Brain microvascular endothelial cell (primary cell): Measurements from ENCODE around the gene POLDIP3.

Source experiments
- DNase-seq: peaks from one replicate; pipeline ENCODE4 v3.0.0-alpha.2; 2020
- H3K27ac ChIP-seq: fragments of 250-450 bp; sonication (Bioruptor Pico); 2 replicates; pipeline ENCODE4 v1.5.1; 2020; ENCODE audit warnings: mild to moderate bottlenecking, moderate library complexity
- H3K27me3 ChIP-seq: fragments of 250-450 bp; sonication (Bioruptor Pico); replicated peaks from 2 replicates; pipeline ENCODE4 v1.5.1; 2020; ENCODE audit warnings: mild to moderate bottlenecking
- H3K36me3 ChIP-seq: fragments of 250-450 bp; sonication (Bioruptor Pico); replicated peaks from 2 replicates; pipeline ENCODE4 v1.5.1; 2020; ENCODE audit warnings: mild to moderate bottlenecking
- H3K4me3 ChIP-seq: 2 replicates; pipeline ENCODE4 v1.5.1; 2011; ENCODE audit warnings: low read depth, mild to moderate bottlenecking, control low read depth, low read length, moderate library complexity
- in situ Hi-C: cut with HindIII; loops from 2 replicates; pipeline ENCODE4 v1.10.0; 2017; ENCODE audit warnings: low sequenced_read_pairs, low pct_ligation_motif_present
- TF ChIP-seq, protein P1 (sequence below): IDR thresholded peaks from 2 replicates; pipeline ENCODE4 v1.5.1; 2011; ENCODE audit warnings: low read depth, mild to moderate bottlenecking, moderate library complexity, low read length, control low read depth, inconsistent platforms; ENCODE audit errors: missing control alignments

Gene POLDIP3

DNA sequence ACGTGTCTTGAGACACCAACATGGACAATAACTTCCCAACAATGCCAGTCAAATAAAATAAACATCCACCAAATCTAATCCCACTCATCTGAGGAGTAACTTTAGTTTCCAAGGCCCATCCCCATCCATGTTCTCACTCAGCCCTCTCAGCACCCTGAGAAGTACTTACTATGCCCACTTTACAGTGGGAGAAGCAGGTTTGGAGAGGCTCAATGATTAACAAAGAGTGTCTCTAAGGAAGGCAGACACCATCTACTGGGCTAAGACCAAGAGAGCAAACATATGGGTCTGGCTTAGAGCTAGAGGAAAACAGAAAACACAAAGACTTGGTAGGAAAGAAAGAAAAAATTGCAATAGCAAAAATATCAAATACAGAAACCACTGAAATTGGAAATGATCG lies 11.3 kb downstream of the POLDIP3 start:
- TF ChIP-seq, protein P1, sequence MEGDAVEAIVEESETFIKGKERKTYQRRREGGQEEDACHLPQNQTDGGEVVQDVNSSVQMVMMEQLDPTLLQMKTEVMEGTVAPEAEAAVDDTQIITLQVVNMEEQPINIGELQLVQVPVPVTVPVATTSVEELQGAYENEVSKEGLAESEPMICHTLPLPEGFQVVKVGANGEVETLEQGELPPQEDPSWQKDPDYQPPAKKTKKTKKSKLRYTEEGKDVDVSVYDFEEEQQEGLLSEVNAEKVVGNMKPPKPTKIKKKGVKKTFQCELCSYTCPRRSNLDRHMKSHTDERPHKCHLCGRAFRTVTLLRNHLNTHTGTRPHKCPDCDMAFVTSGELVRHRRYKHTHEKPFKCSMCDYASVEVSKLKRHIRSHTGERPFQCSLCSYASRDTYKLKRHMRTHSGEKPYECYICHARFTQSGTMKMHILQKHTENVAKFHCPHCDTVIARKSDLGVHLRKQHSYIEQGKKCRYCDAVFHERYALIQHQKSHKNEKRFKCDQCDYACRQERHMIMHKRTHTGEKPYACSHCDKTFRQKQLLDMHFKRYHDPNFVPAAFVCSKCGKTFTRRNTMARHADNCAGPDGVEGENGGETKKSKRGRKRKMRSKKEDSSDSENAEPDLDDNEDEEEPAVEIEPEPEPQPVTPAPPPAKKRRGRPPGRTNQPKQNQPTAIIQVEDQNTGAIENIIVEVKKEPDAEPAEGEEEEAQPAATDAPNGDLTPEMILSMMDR, result no peak
- H3K27ac ChIP-seq, result no peak overlapping the region
- no peak for DNase-seq
- peaks cover 46% of the 10 kb centered on the region for H3K36me3 ChIP-seq
- in situ Hi-C loops, result no loop called here
- no peak overlapping the region for H3K4me3 ChIP-seq
- H3K27me3 ChIP-seq, result no peaks in the 10 kb centered on the region

DNA sequence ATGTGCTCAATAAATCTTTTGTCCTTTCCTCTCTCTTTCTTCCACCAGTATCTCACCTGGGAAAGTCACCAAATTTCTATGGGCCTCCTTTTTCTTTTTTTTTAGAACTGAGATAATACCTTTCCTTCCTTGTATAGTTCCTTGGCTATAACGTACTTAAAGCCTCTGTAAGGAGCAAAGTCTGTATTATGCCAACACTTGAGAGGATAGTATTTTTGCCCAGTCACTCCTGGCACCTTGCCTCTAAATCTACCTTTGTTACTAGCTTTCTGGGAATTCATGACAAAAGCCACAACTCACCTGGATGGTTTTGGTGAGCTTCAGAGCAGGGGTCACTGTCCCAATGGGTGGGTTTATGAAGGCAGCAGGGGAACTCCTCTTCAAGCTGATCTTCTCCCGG lies 12.2 kb downstream of the POLDIP3 start:
- Histone ChIP-seq H3K36me3 (peaks cover 50% of the 10 kb centered on the region), H3K4me3 (no peak overlapping the region), H3K27ac (no peak overlapping the region), H3K27me3 (no peaks in the 10 kb centered on the region)
- TF ChIP-seq, protein P1, result no peak
- in situ Hi-C loops, result no loop called here
- no peak for DNase-seq

DNA sequence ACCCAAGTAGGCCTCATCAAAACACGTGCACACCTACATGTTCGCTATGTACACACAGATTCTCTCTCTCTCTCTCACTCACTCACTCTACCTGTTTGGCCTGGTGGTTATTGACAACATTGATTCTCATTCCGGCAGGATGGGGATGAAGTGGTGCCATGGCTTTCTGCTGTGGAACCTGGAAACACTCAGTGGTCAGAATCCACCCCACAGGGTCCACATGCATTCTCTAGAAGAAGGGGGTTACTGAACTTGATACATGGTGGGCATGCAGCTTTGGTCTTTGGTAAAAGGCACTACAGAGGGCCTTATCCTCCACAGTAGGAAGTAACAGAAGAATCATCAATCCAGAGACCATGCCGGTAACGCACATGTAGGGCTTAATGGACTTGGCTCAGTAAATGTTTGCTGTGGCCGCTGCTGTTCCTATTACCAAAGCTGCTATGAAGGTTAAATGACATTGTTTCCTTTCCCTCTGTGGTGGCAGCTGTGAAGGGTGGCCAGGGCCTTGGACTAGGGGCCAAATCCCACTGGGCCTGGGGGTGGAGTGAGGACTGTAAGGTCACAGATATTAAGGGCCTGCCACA lies 12.7 kb downstream of the POLDIP3 start:
- Histone ChIP-seq H3K27ac (no peak overlapping the region), H3K27me3 (no peaks in the 10 kb centered on the region), H3K4me3 (no peak overlapping the region), H3K36me3 (peaks cover 55% of the 10 kb centered on the region)
- TF ChIP-seq, protein P1, result no peak
- DNase-seq, result no peak
- in situ Hi-C loops, result no loop called here

- Histone ChIP-seq H3K27me3 (no peaks in the 10 kb centered on the region), H3K36me3 (peaks cover 86% of the 10 kb centered on the region), H3K27ac (no peak overlapping the region), H3K4me3 (no peak overlapping the region)
- DNase-seq, result no peak
- TF ChIP-seq, protein P1, result no peak
- in situ Hi-C loops, result no loop called here
Observed at GRCh38 chr22:42596863-42597530, 17.7 kb downstream of the POLDIP3 start.

DNA sequence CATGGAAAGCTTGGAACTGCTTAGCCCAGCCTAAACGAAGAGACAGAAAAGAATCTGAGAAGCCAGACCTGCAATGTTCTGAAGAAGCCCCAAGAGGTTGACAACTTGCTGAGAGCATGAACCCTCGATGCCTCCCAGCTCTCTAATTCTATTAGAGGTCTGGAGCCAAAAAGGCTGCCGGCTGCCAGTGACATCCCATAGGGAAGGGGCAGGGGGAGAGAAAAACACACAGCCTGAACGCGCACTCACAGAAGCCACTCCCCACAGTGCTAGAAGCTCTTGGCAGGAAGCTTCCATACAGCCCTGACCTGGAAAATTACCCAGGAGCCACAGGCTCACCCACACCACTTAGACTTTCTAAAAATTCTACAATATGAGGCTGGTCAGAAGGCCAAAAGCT lies 18.3 kb downstream of the POLDIP3 start:
- Histone ChIP-seq H3K4me3 (no peak overlapping the region), H3K36me3 (peaks cover 86% of the 10 kb centered on the region), H3K27ac (no peak overlapping the region), H3K27me3 (no peaks in the 10 kb centered on the region)
- TF ChIP-seq, protein P1, result no peak
- no peak for DNase-seq
- in situ Hi-C loops, result no loop called here

DNA sequence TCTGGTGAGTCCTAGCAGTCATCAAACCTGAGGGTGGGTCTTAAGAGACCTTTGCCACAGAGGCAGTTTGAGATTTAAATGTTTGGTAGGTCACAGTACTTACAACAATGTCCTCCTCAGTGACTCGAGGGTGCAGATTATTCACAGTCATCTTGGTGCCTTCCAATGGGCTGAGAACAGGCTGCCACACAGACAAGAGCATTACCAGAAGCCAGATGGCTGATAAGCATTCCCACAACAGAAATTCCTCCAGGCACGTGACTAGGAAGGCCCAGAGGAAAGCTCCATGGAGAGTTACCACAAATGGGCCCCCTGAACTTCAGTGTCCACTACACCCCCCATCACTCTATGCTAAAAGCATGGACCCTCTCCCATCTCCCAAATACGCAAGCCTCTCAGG lies 19.2 kb downstream of the POLDIP3 start:
- no peak overlapping the region for H3K4me3 ChIP-seq
- in situ Hi-C loops, result no loop called here
- no peak overlapping the region for H3K27ac ChIP-seq
- TF ChIP-seq, protein P1, result no peak
- H3K27me3 ChIP-seq, result no peaks in the 10 kb centered on the region
- H3K36me3 ChIP-seq, result peaks cover 84% of the 10 kb centered on the region
- no peak for DNase-seq
